ENCODE data around the gene LRIT1. TPM values are rescaled to one million over a fixed set of nuclear protein-coding genes. Genes with fewer than 3 reads are reported as not detected.

The LRIT1 gene
- total RNA-seq, 1 donor from 2014 or later, result not detected

- no peaks in the 10 kb centered on the region for H3K36me3 Mint-ChIP-seq (ENCODE audit: low read depth)
- H3K27ac Mint-ChIP-seq, result no peak overlapping the region
- no peak overlapping the region for H3K4me3 Mint-ChIP-seq
- H3K9me3 Mint-ChIP-seq, result peaks cover 12% of the 10 kb centered on the region
- H3K4me1 Mint-ChIP-seq (ENCODE audit: low read depth), result no peaks in the 10 kb centered on the region
- no peak for DNase-seq (ENCODE audit: low spot score)
- intact Hi-C loops (cut with micrococcal nuclease), result no loop called here
- no peaks in the 10 kb centered on the region for H3K27me3 Mint-ChIP-seq (ENCODE audit: insufficient read depth)
Measured at GRCh38 chr10:84217746-84218145, 23.6 kb downstream of the LRIT1 start.

- peaks cover 12% of the 10 kb centered on the region for H3K9me3 Mint-ChIP-seq
- peaks cover 6% of the 10 kb centered on the region for H3K27me3 Mint-ChIP-seq (ENCODE audit: insufficient read depth)
- no peak for DNase-seq (ENCODE audit: low spot score)
- no peak overlapping the region for H3K4me3 Mint-ChIP-seq
- intact Hi-C loops (cut with micrococcal nuclease), result no loop called here
- H3K27ac Mint-ChIP-seq, result no peak overlapping the region
- no peaks in the 10 kb centered on the region for H3K4me1 Mint-ChIP-seq (ENCODE audit: low read depth)
- H3K36me3 Mint-ChIP-seq (ENCODE audit: low read depth), result no peaks in the 10 kb centered on the region
Measured at GRCh38 chr10:84216834-84217233, 24.5 kb downstream of the LRIT1 start.

DNA sequence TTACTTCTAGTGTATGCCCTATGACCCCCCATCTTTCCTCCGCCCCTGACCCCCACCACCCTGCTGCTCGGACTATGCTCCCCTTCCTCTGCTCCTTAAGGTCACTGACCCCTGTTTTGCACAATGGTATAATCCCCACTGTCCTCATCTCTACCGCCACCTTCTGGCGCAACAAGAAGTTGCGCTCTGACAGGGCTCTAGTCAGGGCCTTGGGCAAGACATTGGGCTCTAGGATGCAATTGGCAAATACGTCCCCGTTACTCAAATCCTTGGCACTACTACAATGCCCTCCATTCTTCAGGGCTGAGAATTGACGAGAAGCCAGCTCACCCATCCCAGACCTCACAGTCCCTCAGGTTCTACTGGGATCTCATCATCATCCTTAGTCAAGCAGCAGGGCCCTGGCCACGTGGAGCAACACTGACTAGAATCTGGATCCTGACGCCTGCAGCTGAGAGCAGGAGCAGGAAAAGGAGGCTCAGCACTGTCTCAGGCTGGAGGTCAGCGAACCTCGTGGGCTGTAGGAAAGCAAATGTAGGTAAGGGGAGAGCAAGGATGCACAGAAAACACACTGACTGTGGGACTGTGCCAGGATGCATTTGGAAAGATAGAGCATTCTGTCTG is 26.6 kb downstream of the LRIT1 start:
- Mint-ChIP-seq H3K27me3 (ENCODE audit: insufficient read depth) (peaks cover 7% of the 10 kb centered on the region), H3K27ac (no peak overlapping the region), H3K36me3 (ENCODE audit: low read depth) (no peaks in the 10 kb centered on the region), H3K9me3 (peaks cover 8% of the 10 kb centered on the region), H3K4me1 (ENCODE audit: low read depth) (no peaks in the 10 kb centered on the region), H3K4me3 (peak overlapping the region; percentile 57)
- DNase-seq (ENCODE audit: low spot score), result peak; percentile 19
- intact Hi-C loops (cut with micrococcal nuclease), result loop anchor here (2.0 kb wide), 1 partner anchor 66 kb away; no protein-coding TSS in a partner anchor

- peak overlapping the region; percentile 57 for H3K4me3 Mint-ChIP-seq
- no peaks in the 10 kb centered on the region for H3K36me3 Mint-ChIP-seq (ENCODE audit: low read depth)
- intact Hi-C loops (cut with micrococcal nuclease), result loop anchor here (2.0 kb wide), 1 partner anchor 65 kb away; no protein-coding TSS in a partner anchor
- H3K27ac Mint-ChIP-seq, result no peak overlapping the region
- H3K27me3 Mint-ChIP-seq (ENCODE audit: insufficient read depth), result peaks cover 7% of the 10 kb centered on the region
- peaks cover 2% of the 10 kb centered on the region for H3K9me3 Mint-ChIP-seq
- H3K4me1 Mint-ChIP-seq (ENCODE audit: low read depth), result no peaks in the 10 kb centered on the region
- no peak for DNase-seq (ENCODE audit: low spot score)
Measured at GRCh38 chr10:84214046-84214572, 27.2 kb downstream of the LRIT1 start.

GRCh38 chr10:84213076-84213475 is 28.3 kb downstream of the LRIT1 start:
- H3K9me3 Mint-ChIP-seq, result no peaks in the 10 kb centered on the region
- peaks cover 13% of the 10 kb centered on the region for H3K27me3 Mint-ChIP-seq (ENCODE audit: insufficient read depth)
- no peak for DNase-seq (ENCODE audit: low spot score)
- no peak overlapping the region for H3K4me3 Mint-ChIP-seq
- H3K27ac Mint-ChIP-seq, result no peak overlapping the region
- no peaks in the 10 kb centered on the region for H3K36me3 Mint-ChIP-seq (ENCODE audit: low read depth)
- intact Hi-C loops (cut with micrococcal nuclease), result no loop called here
- H3K4me1 Mint-ChIP-seq (ENCODE audit: low read depth), result no peaks in the 10 kb centered on the region

DNA sequence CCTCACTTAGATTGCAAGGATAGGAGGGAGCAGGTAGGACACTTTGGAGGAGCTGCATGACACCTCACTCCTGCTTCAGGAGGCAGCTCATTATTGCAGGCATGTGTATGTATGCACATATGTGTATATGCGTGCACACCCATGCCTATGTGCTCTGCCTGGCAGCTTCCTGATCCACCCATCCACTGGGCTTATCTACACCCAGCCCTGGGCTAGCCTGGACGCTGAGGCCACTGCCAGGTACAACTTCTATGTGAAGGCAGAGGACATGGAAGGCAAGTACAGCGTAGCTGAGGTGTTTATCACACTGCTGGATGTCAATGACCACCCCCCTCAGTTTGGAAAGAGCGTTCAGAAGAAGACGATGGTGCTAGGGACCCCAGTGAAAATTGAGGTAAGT is 29.3 kb downstream of the LRIT1 start:
- DNase-seq (ENCODE audit: low spot score), result no peak
- no peaks in the 10 kb centered on the region for H3K9me3 Mint-ChIP-seq
- peaks cover 13% of the 10 kb centered on the region for H3K27me3 Mint-ChIP-seq (ENCODE audit: insufficient read depth)

DNA sequence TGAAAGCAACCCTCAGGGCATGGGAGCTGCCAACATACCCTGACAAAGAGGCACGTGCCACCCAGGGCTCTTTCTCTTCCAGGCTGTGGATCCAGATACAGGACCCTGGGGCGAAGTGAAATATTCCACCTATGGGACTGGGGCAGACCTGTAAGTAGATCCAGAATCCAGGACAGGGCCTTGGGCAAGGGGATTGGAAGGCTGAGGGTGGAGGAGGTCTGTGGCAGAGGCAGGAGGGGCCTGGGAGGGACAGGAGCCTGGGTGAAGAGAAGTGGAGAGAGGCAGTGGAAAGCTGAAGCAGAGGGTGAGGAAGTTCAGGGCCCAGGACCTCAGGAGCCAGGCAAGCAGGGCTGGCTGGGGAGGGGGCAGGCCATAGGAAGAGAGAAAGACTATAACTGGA is 29.8 kb downstream of the LRIT1 start:
- H3K4me3 Mint-ChIP-seq, result no peak overlapping the region
- H3K27me3 Mint-ChIP-seq (ENCODE audit: insufficient read depth), result peaks cover 16% of the 10 kb centered on the region
- intact Hi-C loops (cut with micrococcal nuclease), result no loop called here

More for the DNA sequence above, 29.3 kb downstream of the LRIT1 start:
- H3K4me1 Mint-ChIP-seq (ENCODE audit: low read depth), result no peaks in the 10 kb centered on the region
- no peak overlapping the region for H3K4me3 Mint-ChIP-seq
- intact Hi-C loops (cut with micrococcal nuclease), result no loop called here
- H3K36me3 Mint-ChIP-seq (ENCODE audit: low read depth), result no peaks in the 10 kb centered on the region
- H3K27ac Mint-ChIP-seq, result no peak overlapping the region

GRCh38 chr10:84208023-84208422 is 33.3 kb downstream of the LRIT1 start:
- Mint-ChIP-seq H3K27me3 (ENCODE audit: insufficient read depth) (peaks cover 16% of the 10 kb centered on the region), H3K4me3 (no peak overlapping the region), H3K36me3 (ENCODE audit: low read depth) (no peaks in the 10 kb centered on the region), H3K9me3 (no peaks in the 10 kb centered on the region), H3K4me1 (ENCODE audit: low read depth) (peaks cover 5% of the 10 kb centered on the region), H3K27ac (no peak overlapping the region)
- intact Hi-C loops (cut with micrococcal nuclease), result no loop called here
- no peak for DNase-seq (ENCODE audit: low spot score)

More for the DNA sequence above, 29.8 kb downstream of the LRIT1 start:
- no peak for DNase-seq (ENCODE audit: low spot score)
- H3K27ac Mint-ChIP-seq, result no peak overlapping the region
- H3K9me3 Mint-ChIP-seq, result no peaks in the 10 kb centered on the region
- no peaks in the 10 kb centered on the region for H3K4me1 Mint-ChIP-seq (ENCODE audit: low read depth)
- no peaks in the 10 kb centered on the region for H3K36me3 Mint-ChIP-seq (ENCODE audit: low read depth)

GRCh38 chr10:84205853-84206525 is 35.4 kb downstream of the LRIT1 start:
- Mint-ChIP-seq H3K27me3 (ENCODE audit: insufficient read depth) (peaks cover 11% of the 10 kb centered on the region), H3K36me3 (ENCODE audit: low read depth) (no peaks in the 10 kb centered on the region), H3K4me3 (no peak overlapping the region), H3K4me1 (ENCODE audit: low read depth) (peaks cover 5% of the 10 kb centered on the region), H3K9me3 (no peaks in the 10 kb centered on the region), H3K27ac (no peak overlapping the region)
- intact Hi-C loops (cut with micrococcal nuclease), result loop anchor here (1.0 kb wide), 1 partner anchor 58 kb away; no protein-coding TSS in a partner anchor
- no peak for DNase-seq (ENCODE audit: low spot score)

DNA sequence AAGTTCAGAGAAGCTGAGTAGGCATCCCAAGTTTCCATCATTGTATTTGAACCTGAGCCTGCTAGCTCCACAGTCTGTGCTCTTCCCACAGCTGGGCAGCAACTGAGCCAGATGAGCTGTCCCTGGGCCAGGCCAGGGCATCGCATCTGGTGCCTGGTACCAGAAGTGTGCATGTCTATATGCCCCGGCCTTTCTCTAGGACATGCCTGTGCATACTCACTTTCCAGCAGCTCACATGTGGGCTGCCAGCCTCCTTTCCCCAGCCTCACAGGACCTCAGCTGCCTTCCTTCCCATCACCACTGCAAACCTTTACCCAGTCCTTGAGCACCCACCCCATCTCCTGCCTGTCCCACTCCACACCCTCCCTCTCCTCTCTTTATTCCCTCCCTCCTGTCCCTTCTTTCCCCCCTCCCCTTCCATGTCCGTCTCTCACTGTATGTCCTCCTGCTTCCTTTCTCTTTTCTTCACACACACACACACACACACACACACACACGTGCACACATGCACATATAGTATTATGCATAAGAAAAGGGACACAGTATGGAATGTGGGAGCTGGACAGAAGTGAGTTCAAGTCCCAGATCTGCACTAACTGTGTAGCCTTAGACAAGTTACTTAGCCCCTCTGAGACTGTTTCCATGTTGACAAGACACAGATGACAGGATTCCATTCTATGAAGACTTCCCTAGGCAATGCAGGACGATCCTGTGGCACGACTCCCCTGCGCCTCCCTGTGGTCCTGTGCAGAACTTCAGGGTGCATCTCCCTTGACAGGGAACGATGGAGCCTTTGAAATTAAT is 36.1 kb downstream of the LRIT1 start:
- Mint-ChIP-seq H3K27me3 (ENCODE audit: insufficient read depth) (peaks cover 15% of the 10 kb centered on the region), H3K4me1 (ENCODE audit: low read depth) (peaks cover 5% of the 10 kb centered on the region), H3K9me3 (no peaks in the 10 kb centered on the region), H3K27ac (no peak overlapping the region), H3K4me3 (no peak overlapping the region), H3K36me3 (ENCODE audit: low read depth) (no peaks in the 10 kb centered on the region)
- DNase-seq (ENCODE audit: low spot score), result peak; percentile 37
- intact Hi-C loops (cut with micrococcal nuclease), result loop anchor here (1.0 kb wide), 1 partner anchor 57 kb away; no protein-coding TSS in a partner anchor

GRCh38 chr10:84204610-84205009 is 36.7 kb downstream of the LRIT1 start:
- H3K4me3 Mint-ChIP-seq, result no peak overlapping the region
- peaks cover 17% of the 10 kb centered on the region for H3K27me3 Mint-ChIP-seq (ENCODE audit: insufficient read depth)
- intact Hi-C loops (cut with micrococcal nuclease), result loop anchor here (1.0 kb wide), 1 partner anchor 56 kb away; no protein-coding TSS in a partner anchor
- DNase-seq (ENCODE audit: low spot score), result no peak
- no peaks in the 10 kb centered on the region for H3K9me3 Mint-ChIP-seq
- H3K27ac Mint-ChIP-seq, result no peak overlapping the region
- no peaks in the 10 kb centered on the region for H3K36me3 Mint-ChIP-seq (ENCODE audit: low read depth)
- H3K4me1 Mint-ChIP-seq (ENCODE audit: low read depth), result peaks cover 5% of the 10 kb centered on the region

DNA sequence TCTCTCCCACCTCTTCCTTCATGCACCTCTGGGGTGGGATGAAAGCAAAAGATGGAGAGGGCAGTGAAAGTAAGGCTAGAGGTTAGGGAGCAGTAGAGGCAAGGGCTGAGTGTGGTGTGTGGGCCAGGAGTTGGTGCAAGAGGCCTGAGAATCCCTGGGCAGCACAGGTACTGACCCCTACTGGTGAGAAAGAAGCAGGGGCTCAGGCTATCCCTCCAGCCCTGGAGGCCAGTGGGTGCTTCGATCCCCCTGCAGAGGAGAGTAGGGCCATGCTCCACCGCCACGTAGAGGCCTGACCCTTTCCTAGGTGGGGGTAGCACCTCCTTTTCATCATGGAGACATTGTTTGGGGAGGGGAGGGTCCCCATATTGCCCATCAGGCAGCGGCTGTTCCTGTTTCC is 37.2 kb downstream of the LRIT1 start:
- peaks cover 17% of the 10 kb centered on the region for H3K27me3 Mint-ChIP-seq (ENCODE audit: insufficient read depth)
- intact Hi-C loops (cut with micrococcal nuclease), result no loop called here
- no peak overlapping the region for H3K27ac Mint-ChIP-seq
- no peaks in the 10 kb centered on the region for H3K36me3 Mint-ChIP-seq (ENCODE audit: low read depth)
- peaks cover 5% of the 10 kb centered on the region for H3K4me1 Mint-ChIP-seq (ENCODE audit: low read depth)
- no peaks in the 10 kb centered on the region for H3K9me3 Mint-ChIP-seq
- DNase-seq (ENCODE audit: low spot score), result no peak
- no peak overlapping the region for H3K4me3 Mint-ChIP-seq
